Measurements from ENCODE around the gene ZNF790. TPM values are rescaled to one million over a fixed set of nuclear protein-coding genes. Genes with fewer than 3 reads are reported as not detected.

ZNF790 gene
- total and polyA plus RNA-seq, 2 of the 13 experiments (the other 11 are each of a cell fraction or from before 2014, with no cell fraction given), result 1.3 to 5.3 TPM

DNA sequence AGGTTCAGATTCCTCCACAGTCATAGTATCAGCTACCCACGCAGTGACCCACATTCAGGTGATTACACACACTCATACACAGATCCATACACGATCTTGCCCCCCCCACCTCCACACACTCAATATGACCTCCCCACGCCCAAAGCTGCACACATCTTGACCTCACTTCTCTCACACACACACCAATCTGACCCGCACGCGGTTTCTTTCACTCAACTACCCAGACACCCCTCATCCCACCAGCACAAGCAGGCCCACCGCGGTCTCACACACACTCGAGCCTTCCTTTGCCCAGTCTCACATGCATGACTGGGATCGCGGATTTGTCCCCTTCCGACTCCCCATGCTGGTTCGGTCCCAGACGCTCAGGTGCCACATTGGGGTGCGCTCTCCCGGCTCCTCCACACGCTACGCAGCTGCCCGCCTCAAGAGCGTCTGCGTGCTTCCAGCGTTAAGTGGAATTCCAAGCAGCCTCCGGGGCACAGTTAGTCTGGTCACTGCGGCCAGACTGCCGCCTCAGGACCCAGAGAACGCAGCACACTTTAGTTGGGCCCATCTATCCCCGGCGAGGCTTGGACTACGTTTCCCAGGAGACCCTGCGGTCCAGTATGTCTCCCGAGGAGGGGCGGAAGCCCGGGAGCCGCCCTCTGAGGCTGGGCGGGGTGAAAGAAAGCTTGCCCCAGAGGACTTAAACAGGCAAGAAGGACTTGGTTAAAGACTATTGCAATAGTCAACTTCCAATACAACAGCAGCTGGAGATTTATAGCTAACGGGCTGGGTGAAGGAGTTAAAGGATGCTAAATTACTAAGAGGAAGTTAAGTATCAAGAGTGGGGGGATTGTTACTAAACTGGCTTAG is 11.7 kb upstream of the ZNF790 start (continued):
- TF ChIP-seq GPN1 (CRISPR knock-in tag; IDR thresholded peaks at IDR 0.05; ENCODE audit: borderline replicate concordance) (no peak), NR1H2 (CRISPR knock-in tag; IDR thresholded peaks at IDR 0.05; ENCODE audit: borderline replicate concordance, low read depth) (no peak), ZNF766 (CRISPR knock-in tag; IDR thresholded peaks at IDR 0.05; ENCODE audit: borderline replicate concordance) (0 out of 2 replicates have a peak, but pooled peaks have one; percentile 32), KLF13 (CRISPR knock-in tag; IDR thresholded peaks at IDR 0.05) (no peak), ARNTL (CRISPR knock-in tag; IDR thresholded peaks at IDR 0.05) (no peak), ETV5 (CRISPR knock-in tag; IDR thresholded peaks at IDR 0.05; ENCODE audit: borderline replicate concordance) (no peak), ZNF772 (CRISPR knock-in tag; IDR thresholded peaks at IDR 0.05) (0 out of 2 replicates have a peak, but pooled peaks have one; percentile 26), SETDB1 (CRISPR knock-in tag; IDR thresholded peaks at IDR 0.05; ENCODE audit: borderline replicate concordance) (no peak), ZNF124 (CRISPR knock-in tag; IDR thresholded peaks at IDR 0.05) (peak; percentile 53; the same call in 1 of the 2 replicates), SPEN (CRISPR knock-in tag; IDR thresholded peaks at IDR 0.05; ENCODE audit: low read depth) (peak; percentile 73; the same call in 1 of the 2 replicates), ZKSCAN8 (CRISPR knock-in tag; IDR thresholded peaks at IDR 0.05; ENCODE audit: borderline replicate concordance) (no peak), ATF1 (CRISPR knock-in tag; IDR thresholded peaks at IDR 0.05) (no peak), ZFP36 (IDR thresholded peaks at IDR 0.05; ENCODE audit: borderline replicate concordance, low read depth, low read length, partially characterized antibody) (no peak), MEIS2 (CRISPR knock-in tag; IDR thresholded peaks at IDR 0.05) (no peak), SALL1 (CRISPR knock-in tag; IDR thresholded peaks at IDR 0.05) (peak; percentile 67), MZF1 (CRISPR knock-in tag; IDR thresholded peaks at IDR 0.05; ENCODE audit: borderline replicate concordance) (no peak), RFX3 (CRISPR knock-in tag; IDR thresholded peaks at IDR 0.05) (no peak), NR2C2 (CRISPR knock-in tag; IDR thresholded peaks at IDR 0.05; ENCODE audit: borderline replicate concordance) (peak; percentile 69), ZNF891 (CRISPR knock-in tag; IDR thresholded peaks at IDR 0.05) (peak; percentile 74; the same call in 1 of the 2 replicates), ZNF614 (CRISPR knock-in tag; IDR thresholded peaks at IDR 0.05; ENCODE audit: borderline replicate concordance) (no peak), ZNF746 (CRISPR knock-in tag; IDR thresholded peaks at IDR 0.05) (no peak), SATB2 (CRISPR knock-in tag; IDR thresholded peaks at IDR 0.05) (no peak)
- TF ChIP-seq, protein P1, sequence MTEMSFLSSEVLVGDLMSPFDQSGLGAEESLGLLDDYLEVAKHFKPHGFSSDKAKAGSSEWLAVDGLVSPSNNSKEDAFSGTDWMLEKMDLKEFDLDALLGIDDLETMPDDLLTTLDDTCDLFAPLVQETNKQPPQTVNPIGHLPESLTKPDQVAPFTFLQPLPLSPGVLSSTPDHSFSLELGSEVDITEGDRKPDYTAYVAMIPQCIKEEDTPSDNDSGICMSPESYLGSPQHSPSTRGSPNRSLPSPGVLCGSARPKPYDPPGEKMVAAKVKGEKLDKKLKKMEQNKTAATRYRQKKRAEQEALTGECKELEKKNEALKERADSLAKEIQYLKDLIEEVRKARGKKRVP (CRISPR knock-in tag; IDR thresholded peaks at IDR 0.05), result no peak
- TF ChIP-seq, protein P2, sequence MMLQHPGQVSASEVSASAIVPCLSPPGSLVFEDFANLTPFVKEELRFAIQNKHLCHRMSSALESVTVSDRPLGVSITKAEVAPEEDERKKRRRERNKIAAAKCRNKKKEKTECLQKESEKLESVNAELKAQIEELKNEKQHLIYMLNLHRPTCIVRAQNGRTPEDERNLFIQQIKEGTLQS (CRISPR knock-in tag; IDR thresholded peaks at IDR 0.05), result no peak
- TF ChIP-seq, protein P3, sequence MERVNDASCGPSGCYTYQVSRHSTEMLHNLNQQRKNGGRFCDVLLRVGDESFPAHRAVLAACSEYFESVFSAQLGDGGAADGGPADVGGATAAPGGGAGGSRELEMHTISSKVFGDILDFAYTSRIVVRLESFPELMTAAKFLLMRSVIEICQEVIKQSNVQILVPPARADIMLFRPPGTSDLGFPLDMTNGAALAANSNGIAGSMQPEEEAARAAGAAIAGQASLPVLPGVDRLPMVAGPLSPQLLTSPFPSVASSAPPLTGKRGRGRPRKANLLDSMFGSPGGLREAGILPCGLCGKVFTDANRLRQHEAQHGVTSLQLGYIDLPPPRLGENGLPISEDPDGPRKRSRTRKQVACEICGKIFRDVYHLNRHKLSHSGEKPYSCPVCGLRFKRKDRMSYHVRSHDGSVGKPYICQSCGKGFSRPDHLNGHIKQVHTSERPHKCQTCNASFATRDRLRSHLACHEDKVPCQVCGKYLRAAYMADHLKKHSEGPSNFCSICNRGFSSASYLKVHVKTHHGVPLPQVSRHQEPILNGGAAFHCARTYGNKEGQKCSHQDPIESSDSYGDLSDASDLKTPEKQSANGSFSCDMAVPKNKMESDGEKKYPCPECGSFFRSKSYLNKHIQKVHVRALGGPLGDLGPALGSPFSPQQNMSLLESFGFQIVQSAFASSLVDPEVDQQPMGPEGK (CRISPR knock-in tag; IDR thresholded peaks at IDR 0.05), result peak; percentile 16; the same call in 1 of the 2 replicates
- TF ChIP-seq, protein P4, sequence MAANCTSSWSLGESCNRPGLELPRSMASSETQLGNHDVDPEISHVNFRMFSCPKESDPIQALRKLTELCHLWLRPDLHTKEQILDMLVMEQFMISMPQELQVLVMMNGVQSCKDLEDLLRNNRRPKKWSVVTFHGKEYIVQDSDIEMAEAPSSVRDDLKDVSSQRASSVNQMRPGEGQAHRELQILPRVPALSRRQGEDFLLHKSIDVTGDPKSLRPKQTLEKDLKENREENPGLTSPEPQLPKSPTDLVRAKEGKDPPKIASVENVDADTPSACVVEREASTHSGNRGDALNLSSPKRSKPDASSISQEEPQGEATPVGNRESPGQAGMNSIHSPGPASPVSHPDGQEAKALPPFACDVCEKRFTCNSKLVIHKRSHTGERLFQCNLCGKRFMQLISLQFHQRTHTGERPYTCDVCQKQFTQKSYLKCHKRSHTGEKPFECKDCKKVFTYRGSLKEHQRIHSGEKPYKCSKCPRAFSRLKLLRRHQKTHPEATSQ (CRISPR knock-in tag; IDR thresholded peaks at IDR 0.05; ENCODE audit: borderline replicate concordance), result no peak
